SIG-M5 treated with dmso at 0.1 percent for 504 hours (cell line): ENCODE measurements around the gene MYO1G.
A peak's percentile ranks its signal among the peaks of the same experiment; 100 is the strongest.
"Not testable (repeated sequence)": the region's sequence is repeated elsewhere in the genome, so short reads cannot be mapped to it uniquely, and the experiment has no call there.

Experiments
- DNase-seq: peaks from one replicate; lab custom pipeline; 2025; ENCODE audit not compliant: unreplicated experiment; lab: John Stamatoyannopoulos, UW

MYO1G gene

DNA sequence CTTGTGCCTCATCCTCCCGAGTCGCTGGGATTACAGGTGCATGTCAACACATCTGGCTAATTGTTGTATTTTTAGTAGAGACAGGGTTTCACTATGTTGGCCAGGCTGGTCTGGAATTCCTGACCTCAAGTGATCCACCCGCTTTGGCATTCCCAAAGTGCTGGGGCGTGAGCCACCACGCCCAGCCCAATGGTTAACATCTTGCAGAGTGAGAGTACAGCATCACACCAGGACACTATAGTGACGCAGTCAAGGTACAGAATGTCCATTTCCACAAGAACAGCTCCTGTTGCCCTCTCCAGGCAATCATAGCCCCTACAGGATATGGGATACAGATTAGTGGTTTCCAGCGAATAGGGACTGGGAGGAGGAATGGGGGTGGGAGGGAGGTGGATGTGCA is 34.0 kb downstream of the MYO1G start:
- DNase-seq = no peak

DNA sequence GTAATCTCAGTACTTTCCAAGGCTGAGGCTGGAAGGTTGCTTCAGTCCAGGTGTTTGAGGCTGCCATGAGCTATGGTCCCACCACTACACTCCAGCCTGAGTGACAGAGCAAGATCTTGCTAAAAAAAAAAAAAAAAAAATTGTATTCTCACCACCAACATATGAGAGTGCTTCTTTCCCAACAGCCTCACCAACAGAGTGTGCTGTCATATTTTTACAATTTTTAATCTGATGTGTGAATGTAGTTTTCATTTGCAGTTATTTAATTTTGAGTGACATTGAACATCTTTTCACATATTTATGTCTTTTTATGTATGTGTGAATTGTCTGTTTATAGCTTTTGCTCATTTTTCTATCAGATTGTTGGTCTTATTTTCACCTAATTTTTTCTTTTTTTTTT is 35.2 kb downstream of the MYO1G start:
- no peak for DNase-seq

DNA sequence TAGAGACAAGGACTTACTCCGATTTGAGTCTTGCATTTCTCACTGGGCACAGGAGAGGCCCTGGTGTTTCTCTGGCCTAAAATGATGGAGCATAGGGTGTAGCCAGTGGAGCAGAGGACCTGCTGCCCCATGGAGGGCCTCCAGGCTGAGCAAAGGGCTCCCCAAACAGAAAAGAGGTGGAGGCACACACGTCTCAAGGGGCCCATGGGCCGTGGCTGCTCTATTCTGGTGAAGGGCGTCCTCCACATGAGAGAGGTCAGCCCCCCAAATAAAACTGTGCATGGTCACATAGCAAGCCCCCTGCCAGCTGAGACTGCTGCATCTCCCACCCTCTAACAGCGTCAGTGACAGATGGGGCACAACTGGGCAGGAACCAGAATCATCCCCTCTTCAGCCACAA is 41.4 kb downstream of the MYO1G start:
- no peak for DNase-seq

DNA sequence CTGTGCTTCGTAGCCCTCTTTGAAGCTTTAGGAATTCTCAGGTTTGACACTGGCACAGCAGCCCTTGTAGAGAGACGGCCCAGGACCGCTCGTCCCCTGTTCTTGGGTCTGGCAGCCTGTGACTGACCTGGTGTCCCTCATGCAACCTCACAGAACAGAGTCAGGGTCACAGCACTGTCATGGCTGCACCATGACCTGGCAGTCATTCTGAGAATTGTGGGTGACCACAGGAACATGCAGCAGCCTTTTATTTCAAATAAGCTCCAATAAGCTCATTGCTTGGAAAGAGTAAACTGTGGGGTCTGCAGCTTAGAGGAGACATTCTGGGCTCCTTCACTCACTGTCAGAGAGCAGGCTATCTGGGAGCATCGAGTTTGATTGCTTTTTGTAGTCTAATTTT is 42.5 kb downstream of the MYO1G start:
- DNase-seq = no peak

DNA sequence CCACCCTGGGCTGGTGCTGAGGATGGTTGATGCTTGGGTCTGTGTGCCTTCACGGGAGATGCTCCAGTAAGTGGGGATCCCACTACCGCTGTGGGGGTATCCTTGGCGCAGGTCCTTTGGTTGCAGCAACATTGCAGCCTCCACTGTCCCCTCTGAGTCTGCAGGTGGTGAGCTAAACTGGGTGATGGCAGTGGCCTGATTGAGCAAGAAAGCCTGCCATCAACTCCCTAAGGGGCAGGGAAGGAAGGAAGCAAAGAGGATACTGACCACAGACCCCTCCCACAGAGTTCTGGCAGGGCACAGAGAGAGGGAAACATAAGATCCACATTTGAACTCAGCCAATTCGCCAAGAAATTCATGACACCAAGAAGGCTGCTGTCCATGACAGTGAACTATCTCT is 43.2 kb downstream of the MYO1G start:
- DNase-seq = peak; percentile 47

DNA sequence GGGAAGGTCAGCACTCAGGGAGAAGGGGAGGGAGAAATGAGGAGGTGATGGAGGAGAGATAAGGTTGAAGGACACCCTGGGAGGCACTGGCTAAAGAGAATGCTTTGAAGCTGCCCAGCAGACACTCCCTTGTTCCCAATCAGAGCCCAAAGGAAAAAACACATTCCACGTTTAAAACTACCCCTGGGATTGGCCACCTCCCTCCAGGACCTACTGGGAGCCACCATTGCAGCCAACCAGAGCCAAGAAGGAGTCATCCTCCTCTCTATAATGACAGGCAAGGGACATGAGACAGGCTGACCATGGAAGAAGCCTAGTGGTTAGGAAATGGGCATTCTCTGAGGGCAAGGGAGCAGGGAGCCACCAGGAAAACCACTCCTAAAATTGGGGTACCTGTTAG is 43.8 kb downstream of the MYO1G start:
- no peak for DNase-seq

DNA sequence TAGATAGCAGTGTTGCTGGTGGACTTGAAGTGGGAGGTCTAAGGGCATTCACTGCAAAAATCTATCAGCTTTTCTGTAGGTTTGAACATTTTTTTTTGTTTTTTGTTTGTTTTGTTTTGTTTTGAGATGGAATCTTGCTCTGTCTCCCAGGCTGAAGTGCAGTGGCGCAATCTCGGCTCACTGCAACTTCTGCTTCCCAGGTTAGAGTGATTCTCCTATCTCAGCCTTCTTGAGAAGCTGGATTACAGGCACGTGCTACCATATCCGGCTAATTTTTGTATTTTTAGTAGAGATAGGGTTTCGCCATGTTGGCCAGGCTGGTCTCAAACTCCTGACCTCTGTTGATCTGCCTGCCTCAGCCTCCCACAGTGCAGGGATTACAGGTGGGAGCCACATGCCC is 44.3 kb downstream of the MYO1G start:
- not testable (repeated sequence) for DNase-seq

DNA sequence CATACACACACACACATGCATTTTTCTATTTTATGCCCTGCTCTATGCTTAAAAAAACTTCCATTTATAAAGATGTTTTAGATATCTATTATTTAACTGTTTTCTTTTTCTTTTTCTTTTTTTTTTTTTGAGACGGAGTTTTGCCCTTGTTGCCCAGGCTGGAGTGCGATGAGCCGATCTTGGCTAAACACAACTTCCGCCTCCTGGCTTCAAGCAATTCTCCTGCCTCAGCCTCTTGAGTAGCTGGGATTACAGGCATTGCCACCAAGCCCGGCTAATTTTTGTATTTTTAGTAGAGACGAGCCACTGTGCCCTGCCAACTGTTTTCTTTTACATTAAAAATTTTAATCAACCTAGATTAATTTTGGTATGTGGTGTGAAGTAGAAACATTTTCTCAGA is 47.9 kb downstream of the MYO1G start:
- DNase-seq = no peak

DNA sequence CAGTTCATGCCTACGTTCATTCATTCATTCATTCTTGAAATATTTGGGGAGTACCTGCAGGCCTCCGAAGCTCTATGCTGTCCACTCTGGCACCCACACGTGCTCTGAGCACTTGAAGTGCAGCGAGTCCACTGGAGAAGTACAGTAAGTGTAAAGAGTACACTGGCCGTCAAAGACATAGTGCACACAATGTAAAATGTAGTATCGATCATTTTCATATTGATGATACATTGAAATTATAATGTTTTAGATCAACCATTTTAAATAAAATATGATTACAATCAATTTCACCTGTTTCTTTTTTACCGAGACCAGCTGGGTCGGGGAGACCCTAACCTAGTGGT is 56.5 kb downstream of the MYO1G start:
- no peak for DNase-seq

DNA sequence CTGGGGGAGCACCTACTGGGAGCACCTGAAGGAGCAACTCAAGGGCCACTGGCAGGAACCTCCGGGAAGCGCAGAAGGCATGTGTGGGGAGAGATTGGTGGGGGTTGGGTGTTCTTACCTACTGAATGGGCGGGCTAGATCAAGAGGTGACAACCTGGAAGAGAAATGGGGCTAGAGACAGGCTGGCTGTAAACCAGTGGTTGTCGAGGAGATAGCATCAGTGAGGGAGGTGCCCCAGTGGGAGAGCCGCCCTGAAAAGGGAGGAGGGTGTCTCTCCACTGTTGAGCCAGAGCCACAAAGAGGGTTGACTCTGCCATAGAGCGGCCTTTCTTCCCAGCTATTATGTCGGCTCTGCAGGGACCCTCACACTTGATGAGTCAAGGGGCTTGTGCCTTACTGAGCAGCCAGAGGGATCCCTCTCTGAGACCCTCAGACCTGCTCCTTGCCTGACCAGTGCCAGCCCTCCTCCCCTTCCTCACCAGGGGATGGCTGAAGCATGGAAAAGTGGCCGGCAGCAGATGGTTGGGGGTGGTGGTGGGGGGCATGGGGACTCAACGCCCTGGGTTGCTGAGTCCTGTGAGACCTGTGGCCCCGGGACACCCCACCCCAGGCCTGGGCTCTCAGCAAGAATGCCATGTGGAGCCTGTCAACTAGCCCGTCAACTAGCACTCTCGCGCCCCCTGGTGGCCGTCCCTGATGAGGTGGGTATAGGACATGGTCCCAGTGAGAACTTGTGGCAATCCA is 57.0 kb downstream of the MYO1G start:
- peak; percentile 75 for DNase-seq

DNA sequence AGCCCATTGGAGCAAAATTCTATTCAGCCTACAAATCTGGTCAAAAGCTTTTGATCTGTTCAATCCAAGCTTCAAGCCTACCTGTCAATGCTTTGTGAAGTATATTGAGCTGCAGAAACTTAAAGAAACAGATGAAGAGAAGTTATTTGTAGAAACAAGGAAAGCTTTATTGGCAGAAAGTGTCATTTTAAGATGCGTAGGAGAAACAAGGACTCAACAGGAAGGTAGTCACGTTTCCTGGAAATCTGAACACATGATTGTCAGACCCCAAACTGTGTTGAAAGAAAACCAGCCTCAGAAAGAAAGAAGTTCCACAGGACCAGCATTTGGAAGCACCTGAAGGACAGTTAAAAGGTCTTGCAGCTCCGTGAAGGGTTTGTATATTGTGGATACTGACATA is 58.7 kb downstream of the MYO1G start:
- no peak for DNase-seq

DNA sequence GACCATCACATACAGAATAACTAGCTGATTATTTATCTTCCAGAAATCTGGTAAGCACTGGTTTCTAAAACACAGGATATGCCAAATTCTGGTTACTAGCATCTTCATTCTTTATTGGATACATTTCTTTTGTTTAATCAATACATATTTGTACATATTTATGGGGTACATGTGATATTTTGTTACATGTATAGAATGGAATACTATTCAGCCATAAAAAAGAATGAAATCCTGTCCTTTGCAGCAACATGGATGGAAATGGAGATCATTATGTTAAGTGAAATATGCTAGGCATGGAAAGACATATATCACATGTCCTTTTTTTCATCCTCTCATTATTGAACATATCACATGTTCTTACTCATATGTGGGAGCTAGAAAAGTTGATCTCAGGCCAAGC is 60.8 kb downstream of the MYO1G start:
- no peak for DNase-seq

DNA sequence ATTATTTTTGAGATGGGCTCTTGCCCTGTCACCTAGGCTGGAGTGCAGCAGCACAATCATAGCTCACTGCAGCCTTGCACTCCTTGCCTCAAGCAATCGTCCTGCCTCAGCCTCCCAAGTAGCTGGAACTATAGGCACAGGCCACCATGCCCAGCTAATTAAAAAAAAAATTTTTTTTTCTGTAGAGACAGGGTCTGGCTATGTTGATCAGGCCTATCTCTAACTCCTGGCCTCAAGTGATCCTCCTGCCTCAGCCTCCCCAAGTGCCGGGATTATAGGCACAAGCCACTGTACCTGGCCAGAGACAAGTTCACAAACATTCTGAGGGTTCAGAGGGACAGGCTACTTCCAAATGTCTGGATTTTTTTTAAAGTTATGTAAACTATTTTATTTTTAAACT is 61.4 kb downstream of the MYO1G start:
- no peak for DNase-seq

DNA sequence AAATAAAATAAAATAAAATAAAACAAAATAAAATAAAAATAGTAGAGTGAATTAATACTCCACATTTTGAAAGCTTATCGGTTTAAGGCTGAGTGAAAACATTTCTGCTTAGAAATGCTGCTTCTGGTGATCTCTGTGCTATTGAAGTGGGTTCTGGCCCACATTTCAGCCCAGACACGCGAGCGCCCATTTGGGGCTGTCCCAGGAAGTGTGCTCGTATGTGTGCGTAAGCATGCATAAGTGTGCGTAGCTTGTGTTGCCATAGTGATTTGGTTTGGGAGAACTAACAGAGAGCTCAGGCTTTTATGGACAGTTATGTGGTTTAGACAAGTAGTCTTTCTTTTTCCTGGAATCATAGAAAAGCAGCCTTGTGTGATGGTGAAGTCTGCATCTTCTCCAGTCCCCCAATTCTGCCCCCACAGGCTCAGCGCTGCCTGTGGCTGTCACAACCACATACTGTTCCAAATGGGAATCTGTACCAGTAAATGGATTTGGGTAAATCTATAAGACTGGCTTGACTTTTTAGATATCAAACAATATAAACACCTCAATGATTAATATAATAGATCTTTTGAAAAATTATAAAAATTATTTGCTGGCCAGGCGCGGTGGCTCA is 63.7 kb downstream of the MYO1G start:
- DNase-seq = no peak

DNA sequence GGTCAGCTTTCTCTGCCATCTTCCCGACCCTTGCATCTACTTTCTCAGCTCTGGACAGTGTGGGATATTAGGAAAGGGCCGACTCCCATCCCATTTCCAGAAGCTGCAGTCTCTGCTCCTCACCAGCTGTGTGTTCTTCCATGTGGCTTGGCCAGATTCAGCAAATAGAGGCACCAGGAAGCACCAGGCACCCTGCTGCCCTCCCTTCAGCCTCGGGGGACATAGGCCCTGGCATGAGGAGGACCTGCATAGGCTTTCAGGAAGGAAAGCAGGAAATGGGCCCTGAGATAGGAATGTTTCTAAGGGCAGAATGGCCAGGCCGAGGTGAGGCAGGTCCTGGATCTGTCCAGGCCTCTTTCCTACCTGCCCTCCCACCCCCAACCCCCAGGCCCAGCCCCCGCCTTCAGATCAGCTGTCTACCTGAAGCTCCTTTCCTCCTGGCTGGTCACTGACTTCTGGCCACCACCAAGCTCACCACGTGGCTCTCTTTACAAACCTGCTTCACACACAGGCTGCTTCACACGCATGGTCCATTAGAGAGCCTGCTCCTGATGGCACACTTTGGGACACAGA is 66.0 kb downstream of the MYO1G start:
- DNase-seq = no peak
